ENCODE measurements around the gene NECTIN1. TPM values are rescaled to one million over a fixed set of nuclear protein-coding genes. Genes with fewer than 3 reads are reported as not detected.

NECTIN1 gene
- total and polyA plus RNA-seq, 5 donors from 2014 or later: 0.18 to 2.3 TPM; not detected in 3

DNA sequence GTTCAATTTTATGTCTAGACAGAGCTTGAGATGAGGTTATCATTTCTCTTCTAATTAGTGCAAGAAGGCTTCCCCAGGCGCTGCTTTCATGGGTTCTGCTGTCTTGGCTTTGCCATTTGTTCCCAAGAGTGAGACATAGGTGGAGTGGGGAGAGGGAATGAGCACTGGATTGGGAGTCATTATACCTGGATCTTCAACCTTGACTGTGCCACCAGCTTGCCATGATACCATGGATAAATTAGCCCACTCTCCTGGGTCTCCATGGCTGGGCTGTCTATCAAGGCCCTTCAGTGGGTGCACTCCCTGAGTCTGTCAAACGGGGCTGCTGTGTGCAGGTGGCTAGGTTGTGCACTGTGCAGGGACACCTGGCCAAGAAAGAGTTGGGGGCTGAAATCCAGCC is 15.6 kb upstream of the NECTIN1 start:
- Histone ChIP-seq H3K9me3 (ENCODE audit: control insufficient read depth in 2 of 2, low read length in 2 of 2) (no peaks in the 10 kb centered on the region), H3K36me3 (ENCODE audit: control insufficient read depth, insufficient read depth, low read length) (no peaks in the 10 kb centered on the region), H3K4me3 (ENCODE audit: low read depth, low read length) (no peak overlapping the region), H3K4me1 (ENCODE audit: control insufficient read depth, insufficient read depth, low read length, poor library complexity, severe bottlenecking) (peaks cover 6% of the 10 kb centered on the region), H3K27ac (ENCODE audit: insufficient read depth, low read length, poor library complexity, severe bottlenecking) (no peak overlapping the region), H3K27me3 (ENCODE audit: control insufficient read depth, insufficient read depth, low read length) (peaks cover 9% of the 10 kb centered on the region)
- ATAC-seq (ENCODE audit: low read depth in 2 of 2): no peak
- no peaks in the 10 kb centered on the region for H3K36me3 Mint-ChIP-seq
- no peak for DNase-seq
- no peak overlapping the region for H3K27ac Mint-ChIP-seq
- peaks cover 0 to 13% (median 3%) of the 10 kb centered on the region in 4 donors for H3K4me1 Mint-ChIP-seq
- H3K9me3 Mint-ChIP-seq: peaks cover 0 to 3% (median 0%) of the 10 kb centered on the region in 7 donors
- no peak overlapping the region for H3K4me3 Mint-ChIP-seq
- peaks cover 40% of the 10 kb centered on the region for H3K27me3 Mint-ChIP-seq

DNA sequence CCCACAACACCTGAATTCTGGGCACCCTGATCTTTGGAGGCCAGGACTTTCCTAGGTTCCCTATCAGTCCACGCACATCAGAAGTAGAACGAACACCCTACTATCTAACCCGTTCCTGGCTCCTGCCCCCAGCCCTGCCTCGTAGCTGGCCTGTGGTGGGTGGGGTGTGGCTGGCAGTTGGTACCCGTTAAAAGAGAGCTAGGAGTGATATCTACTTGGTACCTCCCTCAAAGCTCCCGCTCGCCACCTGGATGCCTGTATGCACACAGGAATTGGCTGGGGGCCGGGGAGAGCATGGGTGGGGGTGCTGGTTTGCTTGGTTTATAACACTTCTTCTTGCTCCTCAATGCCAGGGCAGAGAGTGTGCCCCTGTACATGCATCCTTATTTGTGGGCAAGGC is 14.0 kb upstream of the NECTIN1 start:
- peaks cover 0 to 13% (median 3%) of the 10 kb centered on the region in 4 donors for H3K4me1 Mint-ChIP-seq
- H3K4me3 ChIP-seq (ENCODE audit: low read depth, low read length): no peak overlapping the region
- no peak overlapping the region for H3K27ac Mint-ChIP-seq
- H3K9me3 Mint-ChIP-seq: peaks cover 0 to 3% (median 0%) of the 10 kb centered on the region in 7 donors
- H3K27me3 ChIP-seq (ENCODE audit: control insufficient read depth, insufficient read depth, low read length): peaks cover 9% of the 10 kb centered on the region
- no peak for DNase-seq
- H3K9me3 ChIP-seq (ENCODE audit: control insufficient read depth in 2 of 2, low read length in 2 of 2): no peaks in the 10 kb centered on the region
- H3K4me1 ChIP-seq (ENCODE audit: control insufficient read depth, insufficient read depth, low read length, poor library complexity, severe bottlenecking): peaks cover 6% of the 10 kb centered on the region
- no peak for ATAC-seq (ENCODE audit: low read depth in 2 of 2)
- H3K36me3 ChIP-seq (ENCODE audit: control insufficient read depth, insufficient read depth, low read length): no peaks in the 10 kb centered on the region
- no peak overlapping the region for H3K27ac ChIP-seq (ENCODE audit: insufficient read depth, low read length, poor library complexity, severe bottlenecking)
- H3K4me3 Mint-ChIP-seq: peak overlapping the region in 2 of 4 donors; percentile 36 to 83
- no peaks in the 10 kb centered on the region for H3K36me3 Mint-ChIP-seq
- peaks cover 40% of the 10 kb centered on the region for H3K27me3 Mint-ChIP-seq

DNA sequence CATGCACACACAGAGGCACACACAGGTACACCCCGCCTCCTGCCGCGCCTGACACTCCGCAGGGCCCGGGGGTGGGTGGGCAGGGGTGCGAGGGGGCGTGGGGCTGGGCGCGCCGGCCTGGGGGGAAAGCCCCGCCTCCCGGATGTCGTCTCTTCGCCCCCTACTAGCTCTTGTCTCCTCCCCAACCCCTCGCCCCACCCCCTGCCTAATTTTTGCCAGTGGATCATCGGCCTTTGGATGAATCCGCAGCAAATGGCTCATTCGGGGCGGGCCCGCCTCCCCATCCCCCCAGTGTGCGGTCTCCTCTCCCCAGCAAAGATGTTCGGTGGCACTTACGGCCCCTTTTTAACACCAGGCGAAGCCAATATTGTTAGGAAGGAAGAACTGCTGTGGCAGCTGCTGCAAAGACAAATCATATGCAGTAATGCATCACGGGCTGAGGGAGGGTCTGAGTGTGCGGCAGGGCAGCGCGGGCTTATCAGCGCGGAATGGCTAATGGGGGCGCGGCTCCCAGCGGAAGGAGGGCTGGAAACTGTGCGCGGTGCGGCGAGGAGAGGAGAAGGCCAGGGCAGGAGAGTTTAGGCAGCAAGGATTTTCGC is 13.4 kb upstream of the NECTIN1 start:
- no peak overlapping the region for H3K27ac Mint-ChIP-seq
- no peak overlapping the region for H3K27ac ChIP-seq (ENCODE audit: insufficient read depth, low read length, poor library complexity, severe bottlenecking)
- DNase-seq: no peak

DNA sequence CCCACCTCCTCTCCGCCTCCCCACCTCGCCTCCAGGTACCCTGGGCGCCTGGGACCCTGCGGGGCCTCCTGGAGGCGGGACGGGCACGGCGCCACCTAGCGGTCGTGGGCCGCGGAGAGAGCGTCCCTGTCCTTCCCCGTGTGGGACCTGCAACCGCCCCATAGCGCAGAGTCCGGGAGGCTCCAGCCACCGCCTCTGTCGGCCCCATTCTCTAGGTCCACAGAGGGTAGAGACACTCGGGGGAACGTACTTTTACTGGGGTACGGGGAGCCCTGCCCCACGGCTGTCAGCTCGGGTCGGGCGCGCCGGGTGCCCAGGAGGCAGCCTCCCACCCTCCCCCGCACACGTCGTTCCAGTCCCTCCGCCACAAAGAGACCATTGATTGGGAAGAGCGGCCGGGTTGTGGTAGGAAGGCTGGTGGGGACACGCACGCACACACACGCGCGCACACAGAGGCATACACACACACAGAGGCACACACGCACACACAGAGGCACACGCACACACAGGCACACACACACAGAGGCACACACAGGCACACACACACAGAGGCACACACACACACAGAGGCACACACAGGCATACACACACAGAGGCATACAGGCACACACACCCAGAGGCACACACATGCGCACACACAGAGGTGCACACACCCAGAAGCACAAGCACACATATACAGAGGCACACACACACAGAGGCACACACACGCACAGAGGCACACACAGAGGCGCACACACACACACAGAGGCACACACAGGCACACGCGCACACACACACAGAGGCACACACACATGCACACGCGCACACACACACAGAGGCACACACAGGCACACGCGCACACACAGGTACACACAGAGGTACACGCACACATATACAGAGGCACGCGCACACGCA is 12.6 kb upstream of the NECTIN1 start:
- Mint-ChIP-seq H3K27ac (no peak overlapping the region), H3K4me1 (peaks cover 0 to 13% (median 3%) of the 10 kb centered on the region in 4 donors), H3K4me3 (peak overlapping the region in 1 of 4 donors; percentile 41), H3K27me3 (peaks cover 40% of the 10 kb centered on the region), H3K36me3 (no peaks in the 10 kb centered on the region), H3K9me3 (peaks cover 0 to 3% (median 0%) of the 10 kb centered on the region in 7 donors)
- Histone ChIP-seq H3K36me3 (ENCODE audit: control insufficient read depth, insufficient read depth, low read length) (no peaks in the 10 kb centered on the region), H3K4me3 (ENCODE audit: low read depth, low read length) (no peak overlapping the region), H3K9me3 (ENCODE audit: control insufficient read depth in 2 of 2, low read length in 2 of 2) (no peaks in the 10 kb centered on the region), H3K27ac (ENCODE audit: insufficient read depth, low read length, poor library complexity, severe bottlenecking) (no peak overlapping the region), H3K4me1 (ENCODE audit: control insufficient read depth, insufficient read depth, low read length, poor library complexity, severe bottlenecking) (peaks cover 6% of the 10 kb centered on the region), H3K27me3 (ENCODE audit: control insufficient read depth, insufficient read depth, low read length) (peaks cover 9% of the 10 kb centered on the region)
- peak in 2 of 3 donors; percentile 20 to 44 for DNase-seq
- ATAC-seq (ENCODE audit: low read depth in 2 of 2): peak; percentile 39 to 57

More for the DNA sequence above, 13.4 kb upstream of the NECTIN1 start:
- Histone ChIP-seq H3K4me3 (ENCODE audit: low read depth, low read length) (no peak overlapping the region), H3K27me3 (ENCODE audit: control insufficient read depth, insufficient read depth, low read length) (peaks cover 9% of the 10 kb centered on the region), H3K36me3 (ENCODE audit: control insufficient read depth, insufficient read depth, low read length) (no peaks in the 10 kb centered on the region), H3K9me3 (ENCODE audit: control insufficient read depth in 2 of 2, low read length in 2 of 2) (no peaks in the 10 kb centered on the region), H3K4me1 (ENCODE audit: control insufficient read depth, insufficient read depth, low read length, poor library complexity, severe bottlenecking) (peaks cover 6% of the 10 kb centered on the region)
- ATAC-seq (ENCODE audit: low read depth in 2 of 2): peak in 1 of 2 donors; percentile 9
- H3K36me3 Mint-ChIP-seq: no peaks in the 10 kb centered on the region
- H3K9me3 Mint-ChIP-seq: peaks cover 0 to 3% (median 0%) of the 10 kb centered on the region in 7 donors
- peaks cover 0 to 13% (median 3%) of the 10 kb centered on the region in 4 donors for H3K4me1 Mint-ChIP-seq
- H3K27me3 Mint-ChIP-seq: peaks cover 40% of the 10 kb centered on the region
- peak overlapping the region in 2 of 4 donors; percentile 41 to 83 for H3K4me3 Mint-ChIP-seq

DNA sequence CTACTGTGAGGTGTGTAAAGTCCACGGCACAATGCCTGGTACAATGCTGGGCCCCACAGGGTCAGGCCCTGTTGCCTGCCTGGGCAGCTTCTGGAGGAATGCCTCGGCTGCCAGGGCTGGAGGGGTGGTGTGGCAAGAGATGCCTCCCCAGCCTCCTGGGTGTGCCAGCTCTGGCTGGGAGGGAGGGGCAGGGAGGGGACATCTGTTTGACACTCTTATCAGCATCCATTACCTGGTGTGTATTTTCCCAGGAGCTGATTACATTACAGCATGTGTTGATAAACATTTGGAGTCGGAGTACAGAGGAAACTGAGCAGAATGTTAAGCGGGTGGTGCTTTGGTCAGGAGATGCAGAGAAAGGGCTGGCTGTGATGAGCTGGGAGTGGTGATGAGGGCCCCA is 11.0 kb upstream of the NECTIN1 start:
- no peak overlapping the region for H3K4me3 Mint-ChIP-seq

DNA sequence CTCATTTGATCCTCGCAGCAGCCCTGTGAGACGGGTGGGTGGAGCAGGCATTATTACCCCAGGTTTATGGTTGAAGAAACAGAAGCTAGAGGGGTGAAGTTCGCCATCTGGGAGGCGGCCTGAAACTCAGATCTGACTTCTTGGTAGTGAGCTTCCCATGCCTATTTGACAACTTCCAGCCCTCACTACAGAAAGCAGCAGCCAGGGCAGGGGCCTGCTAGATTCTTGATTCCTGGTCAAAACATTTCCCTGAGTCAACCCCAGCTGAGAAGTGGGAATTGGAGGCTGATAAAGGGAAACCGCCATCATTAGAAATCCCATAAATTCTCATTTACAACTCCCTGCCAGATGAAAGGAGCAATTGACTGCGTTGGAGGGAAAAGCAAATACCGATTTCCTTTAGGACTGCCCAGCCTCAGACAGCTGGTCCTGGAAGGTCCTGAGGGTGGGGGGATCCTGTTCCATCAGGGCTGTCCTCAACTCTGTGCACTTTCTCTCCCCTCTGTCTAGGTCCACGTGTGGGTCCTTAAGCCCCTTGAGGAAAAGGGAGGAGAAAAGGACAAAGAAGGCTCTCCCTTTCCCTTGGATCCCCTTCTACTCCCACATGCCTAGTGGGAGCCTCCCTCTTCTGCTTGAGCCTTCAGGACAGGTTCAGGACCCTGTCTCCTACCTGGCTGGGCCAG is 10.2 kb upstream of the NECTIN1 start:
- no peak overlapping the region for H3K4me3 Mint-ChIP-seq
- H3K36me3 ChIP-seq (ENCODE audit: control insufficient read depth, insufficient read depth, low read length): no peaks in the 10 kb centered on the region
- no peak overlapping the region for H3K4me3 ChIP-seq (ENCODE audit: low read depth, low read length)
- no peak overlapping the region for H3K27ac ChIP-seq (ENCODE audit: insufficient read depth, low read length, poor library complexity, severe bottlenecking)
- ATAC-seq (ENCODE audit: low read depth in 2 of 2) (no peak), DNase-seq (no peak)
- H3K4me1 Mint-ChIP-seq: peaks cover 0 to 13% (median 3%) of the 10 kb centered on the region in 4 donors
- H3K9me3 ChIP-seq (ENCODE audit: control insufficient read depth in 2 of 2, low read length in 2 of 2): no peaks in the 10 kb centered on the region
- no peak overlapping the region for H3K27ac Mint-ChIP-seq
- peaks cover 6% of the 10 kb centered on the region for H3K4me1 ChIP-seq (ENCODE audit: control insufficient read depth, insufficient read depth, low read length, poor library complexity, severe bottlenecking)
- no peaks in the 10 kb centered on the region for H3K36me3 Mint-ChIP-seq
- H3K9me3 Mint-ChIP-seq: peaks cover 0 to 2% (median 0%) of the 10 kb centered on the region in 7 donors
- peaks cover 40% of the 10 kb centered on the region for H3K27me3 Mint-ChIP-seq
- peaks cover 14% of the 10 kb centered on the region for H3K27me3 ChIP-seq (ENCODE audit: control insufficient read depth, insufficient read depth, low read length)

More for the DNA sequence above, 11.0 kb upstream of the NECTIN1 start:
- Histone ChIP-seq H3K9me3 (ENCODE audit: control insufficient read depth in 2 of 2, low read length in 2 of 2) (no peaks in the 10 kb centered on the region), H3K27ac (ENCODE audit: insufficient read depth, low read length, poor library complexity, severe bottlenecking) (no peak overlapping the region), H3K36me3 (ENCODE audit: control insufficient read depth, insufficient read depth, low read length) (no peaks in the 10 kb centered on the region), H3K4me1 (ENCODE audit: control insufficient read depth, insufficient read depth, low read length, poor library complexity, severe bottlenecking) (peaks cover 6% of the 10 kb centered on the region), H3K4me3 (ENCODE audit: low read depth, low read length) (no peak overlapping the region), H3K27me3 (ENCODE audit: control insufficient read depth, insufficient read depth, low read length) (peaks cover 12% of the 10 kb centered on the region)
- H3K27me3 Mint-ChIP-seq: peaks cover 39% of the 10 kb centered on the region
- H3K9me3 Mint-ChIP-seq: peaks cover 0 to 2% (median 0%) of the 10 kb centered on the region in 7 donors
- no peak overlapping the region for H3K27ac Mint-ChIP-seq
- no peak for DNase-seq
- no peak for ATAC-seq (ENCODE audit: low read depth in 2 of 2)
- peaks cover 0 to 13% (median 3%) of the 10 kb centered on the region in 4 donors for H3K4me1 Mint-ChIP-seq
- no peaks in the 10 kb centered on the region for H3K36me3 Mint-ChIP-seq

DNA sequence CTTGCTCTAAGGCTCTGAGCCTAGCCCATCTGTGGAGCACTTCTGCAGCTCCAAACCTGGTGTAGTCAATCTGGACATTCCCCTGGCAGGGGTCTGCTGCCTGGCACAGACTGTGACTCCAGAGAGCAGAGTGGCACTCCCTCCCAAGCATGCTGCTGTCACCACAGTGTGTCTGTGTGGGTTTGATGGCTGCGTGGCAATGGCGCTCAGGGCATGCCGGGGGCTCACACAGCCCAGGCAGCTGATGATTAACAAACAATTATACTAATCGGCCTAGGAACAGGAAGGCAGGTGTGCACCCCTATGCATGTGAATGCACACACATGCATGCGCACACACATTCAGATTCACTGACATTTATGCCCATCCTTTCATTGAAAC is 9.0 kb upstream of the NECTIN1 start:
- Mint-ChIP-seq H3K36me3 (no peaks in the 10 kb centered on the region), H3K27ac (no peak overlapping the region), H3K9me3 (peaks cover 0 to 3% (median 0%) of the 10 kb centered on the region in 7 donors), H3K4me3 (no peak overlapping the region), H3K27me3 (peaks cover 46% of the 10 kb centered on the region), H3K4me1 (peaks cover 0 to 12% (median 3%) of the 10 kb centered on the region in 4 donors)
- H3K4me1 ChIP-seq (ENCODE audit: control insufficient read depth, insufficient read depth, low read length, poor library complexity, severe bottlenecking): peaks cover 6% of the 10 kb centered on the region
- no peak overlapping the region for H3K4me3 ChIP-seq (ENCODE audit: low read depth, low read length)
- no peak overlapping the region for H3K27ac ChIP-seq (ENCODE audit: insufficient read depth, low read length, poor library complexity, severe bottlenecking)
- no peak for DNase-seq
- no peaks in the 10 kb centered on the region for H3K36me3 ChIP-seq (ENCODE audit: control insufficient read depth, insufficient read depth, low read length)
- no peaks in the 10 kb centered on the region for H3K9me3 ChIP-seq (ENCODE audit: control insufficient read depth in 2 of 2, low read length in 2 of 2)
- peaks cover 14% of the 10 kb centered on the region for H3K27me3 ChIP-seq (ENCODE audit: control insufficient read depth, insufficient read depth, low read length)
- ATAC-seq (ENCODE audit: low read depth in 2 of 2): no peak

All from CD4-positive, CD25-positive, alpha-beta regulatory T cell (primary cell).